Astrocyte (in vitro differentiated cells and primary cell): Measurements from ENCODE around the gene RGS17. TPM values are rescaled to one million over a fixed set of nuclear protein-coding genes. Genes with fewer than 3 reads are reported as not detected.
A peak's percentile ranks its signal among the peaks of the same experiment; 100 is the strongest.
"Not testable (repeated sequence)": the region's sequence is repeated elsewhere in the genome, so short reads cannot be mapped to it uniquely, and the experiment has no call there.

ENCODE experiments used
- DNase-seq: peaks from one replicate; pipeline ENCODE4 v3.0.0-alpha.2; 2010; ENCODE audit warnings: low read depth
- FAIRE-seq: peaks from 2 replicates; lab custom pipeline; 2011; peaks lifted over from hg19 to GRCh38; lab: Jason Lieb, UNC
- H2AFZ ChIP-seq: 2 replicates; pipeline ENCODE4 v1.6.0; 2012; ENCODE audit warnings: low read depth, low read length, inconsistent platforms
- H3K27ac ChIP-seq: 2 replicates; pipeline ENCODE4 v1.5.1; 2011; ENCODE audit warnings: low read depth, low read length, inconsistent platforms
- H3K27me3 ChIP-seq: 2 replicates; pipeline ENCODE4 v1.6.0; 2011; ENCODE audit warnings: low read length, inconsistent platforms; ENCODE audit not compliant: insufficient read depth
- H3K36me3 ChIP-seq: 2 replicates; pipeline ENCODE4 v1.5.1; 2011; ENCODE audit warnings: low read length, inconsistent platforms; ENCODE audit not compliant: insufficient read depth
- H3K4me1 ChIP-seq: 2 replicates; pipeline ENCODE4 v1.5.1; 2011; ENCODE audit warnings: low read length, inconsistent platforms; ENCODE audit not compliant: insufficient read depth
- H3K4me2 ChIP-seq: 2 replicates; pipeline ENCODE4 v1.6.0; 2012; ENCODE audit warnings: low read length, inconsistent platforms
- H3K4me3 ChIP-seq: 2 replicates; pipeline ENCODE4 v1.5.1; 2011; ENCODE audit warnings: low read depth, mild to moderate bottlenecking, low read length, inconsistent platforms; ENCODE audit not compliant: insufficient read depth
- H3K79me2 ChIP-seq: 2 replicates; pipeline ENCODE4 v1.6.0; 2012; ENCODE audit warnings: mild to moderate bottlenecking, low read length, inconsistent platforms; ENCODE audit not compliant: insufficient read depth
- H3K9ac ChIP-seq: 2 replicates; pipeline ENCODE4 v1.6.0; 2012; ENCODE audit warnings: mild to moderate bottlenecking, low read length, inconsistent platforms
- H3K9me3 ChIP-seq: 2 replicates; pipeline ENCODE4 v1.5.1; 2012; ENCODE audit warnings: low read depth, mild to moderate bottlenecking, low read length, inconsistent platforms; ENCODE audit not compliant: insufficient read depth
- H4K20me1 ChIP-seq: 2 replicates; pipeline ENCODE4 v1.6.0; 2012; ENCODE audit warnings: low read length, inconsistent platforms; ENCODE audit not compliant: insufficient read depth
- H3K27ac Mint-ChIP-seq: one replicate; pipeline ENCODE4 v1.8.0; 2021; ENCODE audit warnings: mild to moderate bottlenecking, mixed read lengths; ENCODE audit not compliant: unreplicated experiment
- H3K27me3 Mint-ChIP-seq: one replicate; pipeline ENCODE4 v1.8.0; 2021; ENCODE audit warnings: low read depth, mixed read lengths; ENCODE audit not compliant: unreplicated experiment
- H3K36me3 Mint-ChIP-seq: one replicate; pipeline ENCODE4 v1.8.0; 2021; ENCODE audit warnings: low read depth, mixed read lengths; ENCODE audit not compliant: unreplicated experiment
- H3K4me1 Mint-ChIP-seq: one replicate; pipeline ENCODE4 v1.8.0; 2021; ENCODE audit warnings: low read depth, mixed read lengths; ENCODE audit not compliant: unreplicated experiment
- H3K4me3 Mint-ChIP-seq: one replicate; pipeline ENCODE4 v1.8.0; 2021; ENCODE audit warnings: mild to moderate bottlenecking, moderate library complexity, mixed read lengths; ENCODE audit not compliant: unreplicated experiment
- H3K9me3 Mint-ChIP-seq: one replicate; pipeline ENCODE4 v1.8.0; 2021; ENCODE audit warnings: mild to moderate bottlenecking, mixed read lengths; ENCODE audit not compliant: unreplicated experiment
- EZH2 ChIP-seq: IDR thresholded peaks from 2 replicates; pipeline ENCODE4 v1.6.1; 2012; ENCODE audit warnings: mild to moderate bottlenecking, low read length, inconsistent platforms; ENCODE audit not compliant: insufficient read depth
- total RNA-seq: library from RNA; stranded (reverse); gene quantifications from 2 replicates; pipeline ENCODE4 v1.2.1, GENCODE V29; 2021
- TF ChIP-seq, protein P1 (sequence below): IDR thresholded peaks from 2 replicates; pipeline ENCODE4 v1.5.1; 2011; ENCODE audit warnings: low read depth, mild to moderate bottlenecking, inconsistent platforms, low read length, moderate library complexity; ENCODE audit not compliant: insufficient read depth

Gene RGS17
- total RNA-seq, 1 donor from 2014 or later: 3.4 TPM

DNA sequence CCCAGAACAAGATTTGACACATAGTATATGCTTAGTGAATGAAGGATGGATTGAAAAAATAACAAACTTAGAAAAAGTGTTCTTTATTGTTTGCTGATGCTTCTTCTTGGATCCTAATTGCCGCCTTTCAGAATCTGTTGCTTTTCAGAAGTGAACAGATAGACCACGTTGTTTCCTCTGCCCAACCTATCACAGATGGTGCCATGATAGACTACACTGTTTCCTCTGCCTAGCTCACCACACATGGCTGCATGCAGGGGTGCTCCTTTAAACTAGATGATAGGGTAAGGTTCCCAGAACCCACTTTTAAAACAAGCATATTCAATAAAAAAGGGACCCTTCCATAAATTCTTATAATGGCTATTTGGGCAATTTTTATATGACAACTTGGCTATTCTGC lies 4.6 kb upstream of the RGS17 start:
- Mint-ChIP-seq H3K36me3 (no peaks in the 10 kb centered on the region), H3K27me3 (no peaks in the 10 kb centered on the region), H3K9me3 (peaks cover 4% of the 10 kb centered on the region), H3K27ac (no peak overlapping the region), H3K4me1 (peaks cover 2% of the 10 kb centered on the region), H3K4me3 (no peak overlapping the region)
- H3K27me3 ChIP-seq: no peaks in the 10 kb centered on the region
- TF ChIP-seq, protein P1, sequence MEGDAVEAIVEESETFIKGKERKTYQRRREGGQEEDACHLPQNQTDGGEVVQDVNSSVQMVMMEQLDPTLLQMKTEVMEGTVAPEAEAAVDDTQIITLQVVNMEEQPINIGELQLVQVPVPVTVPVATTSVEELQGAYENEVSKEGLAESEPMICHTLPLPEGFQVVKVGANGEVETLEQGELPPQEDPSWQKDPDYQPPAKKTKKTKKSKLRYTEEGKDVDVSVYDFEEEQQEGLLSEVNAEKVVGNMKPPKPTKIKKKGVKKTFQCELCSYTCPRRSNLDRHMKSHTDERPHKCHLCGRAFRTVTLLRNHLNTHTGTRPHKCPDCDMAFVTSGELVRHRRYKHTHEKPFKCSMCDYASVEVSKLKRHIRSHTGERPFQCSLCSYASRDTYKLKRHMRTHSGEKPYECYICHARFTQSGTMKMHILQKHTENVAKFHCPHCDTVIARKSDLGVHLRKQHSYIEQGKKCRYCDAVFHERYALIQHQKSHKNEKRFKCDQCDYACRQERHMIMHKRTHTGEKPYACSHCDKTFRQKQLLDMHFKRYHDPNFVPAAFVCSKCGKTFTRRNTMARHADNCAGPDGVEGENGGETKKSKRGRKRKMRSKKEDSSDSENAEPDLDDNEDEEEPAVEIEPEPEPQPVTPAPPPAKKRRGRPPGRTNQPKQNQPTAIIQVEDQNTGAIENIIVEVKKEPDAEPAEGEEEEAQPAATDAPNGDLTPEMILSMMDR: no peak
- no peak for TF ChIP-seq EZH2
- H3K9me3 ChIP-seq: no peaks in the 10 kb centered on the region
- H3K4me1 ChIP-seq: no peaks in the 10 kb centered on the region
- H3K27ac ChIP-seq: no peak overlapping the region
- no peaks in the 10 kb centered on the region for H3K36me3 ChIP-seq
- no peaks in the 10 kb centered on the region for H4K20me1 ChIP-seq
- no peak overlapping the region for H3K4me3 ChIP-seq
- DNase-seq (no peak), FAIRE-seq (no peak)
- no peak overlapping the region for H3K9ac ChIP-seq
- H3K79me2 ChIP-seq: no peaks in the 10 kb centered on the region
- H3K4me2 ChIP-seq: no peak overlapping the region
- H2AFZ ChIP-seq: no peak overlapping the region

DNA sequence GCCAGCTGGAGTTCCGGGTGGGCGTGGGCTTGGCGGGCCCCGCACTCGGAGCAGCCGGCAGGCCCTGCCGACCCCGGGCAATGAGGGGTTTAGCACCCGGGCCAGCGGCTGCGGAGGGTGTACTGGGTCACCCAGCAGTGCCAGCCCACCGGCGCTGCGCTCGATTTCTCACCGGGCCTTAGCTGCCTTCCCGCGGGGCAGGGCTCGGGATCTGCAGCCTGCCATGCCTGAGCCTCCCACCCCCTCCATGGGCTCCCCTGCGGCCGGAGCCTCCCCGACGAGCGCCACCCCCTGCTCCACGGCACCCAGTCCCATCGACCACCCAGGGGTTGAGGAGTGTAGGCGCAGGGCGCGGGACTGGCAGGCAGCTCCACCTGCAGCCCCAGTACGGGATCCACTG lies 2.6 kb upstream of the RGS17 start:
- H3K27me3 Mint-ChIP-seq, H3K9ac ChIP-seq: not testable (repeated sequence)

DNA sequence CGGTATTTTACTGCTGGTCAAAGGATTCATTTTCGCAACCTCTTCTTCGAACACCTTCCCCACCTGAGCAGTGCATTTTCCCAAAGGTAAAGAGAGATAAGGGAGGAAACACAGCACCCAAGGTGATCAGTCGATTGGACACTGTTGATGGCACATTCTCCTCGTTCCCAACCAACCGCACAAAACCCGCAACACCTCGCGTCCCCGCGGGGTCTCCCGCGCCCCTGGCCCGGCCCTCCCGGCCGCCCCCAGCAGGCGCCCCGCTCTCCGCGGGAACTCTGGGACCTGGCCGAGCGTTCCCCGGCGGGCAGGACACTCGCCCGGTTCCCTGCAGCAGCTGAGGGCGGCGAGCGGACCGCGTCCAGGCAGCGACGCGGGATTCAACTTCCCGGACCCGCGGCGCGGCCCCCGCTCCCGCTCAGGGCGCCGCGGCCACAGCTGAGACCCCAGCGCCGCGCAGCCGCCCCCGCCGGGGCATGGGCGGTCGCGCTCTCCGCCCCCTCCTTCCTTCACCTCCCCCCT lies 506 bp downstream of the RGS17 start:
- no peaks in the 10 kb centered on the region for H3K9me3 ChIP-seq
- H3K27me3 ChIP-seq: no peaks in the 10 kb centered on the region
- Mint-ChIP-seq H3K36me3 (no peaks in the 10 kb centered on the region), H3K27me3 (peaks cover 6% of the 10 kb centered on the region), H3K4me1 (peaks cover 2% of the 10 kb centered on the region), H3K4me3 (peak overlapping the region; percentile 98), H3K27ac (peak overlapping the region; percentile 62), H3K9me3 (peaks cover 4% of the 10 kb centered on the region)
- peak overlapping the region; percentile 99 for H3K4me2 ChIP-seq
- DNase-seq (no peak), FAIRE-seq (no peak)
- peak overlapping the region; percentile 98 for H2AFZ ChIP-seq
- peak overlapping the region; percentile 36 for H3K27ac ChIP-seq
- no peaks in the 10 kb centered on the region for H3K4me1 ChIP-seq
- TF ChIP-seq, protein P1: no peak
- no peak for TF ChIP-seq EZH2
- no peaks in the 10 kb centered on the region for H3K36me3 ChIP-seq
- peaks cover 3% of the 10 kb centered on the region for H3K79me2 ChIP-seq
- peak overlapping the region; percentile 83 for H3K9ac ChIP-seq
- no peaks in the 10 kb centered on the region for H4K20me1 ChIP-seq
- peak overlapping the region; percentile 91 for H3K4me3 ChIP-seq

More for the DNA sequence above, 2.6 kb upstream of the RGS17 start:
- H3K9me3 ChIP-seq, H3K4me2 ChIP-seq, H3K4me1 Mint-ChIP-seq, H3K9me3 Mint-ChIP-seq, H3K27me3 ChIP-seq, H3K4me3 ChIP-seq, H3K27ac Mint-ChIP-seq, H3K4me3 Mint-ChIP-seq, H4K20me1 ChIP-seq, H3K79me2 ChIP-seq, H3K36me3 Mint-ChIP-seq, FAIRE-seq, H3K36me3 ChIP-seq, H3K4me1 ChIP-seq, DNase-seq, H2AFZ ChIP-seq, H3K27ac ChIP-seq: not testable (repeated sequence)
